GM12872 (cell line): ENCODE results near the gene TSLP.

Source experiments
- TF ChIP-seq, protein P1 (sequence below): IDR thresholded peaks from 3 replicates; pipeline ENCODE4 v1.5.1; 2011; ENCODE audit warnings: low read depth, mild to moderate bottlenecking, low read length, moderate library complexity; ENCODE audit not compliant: insufficient read depth

Gene TSLP

DNA sequence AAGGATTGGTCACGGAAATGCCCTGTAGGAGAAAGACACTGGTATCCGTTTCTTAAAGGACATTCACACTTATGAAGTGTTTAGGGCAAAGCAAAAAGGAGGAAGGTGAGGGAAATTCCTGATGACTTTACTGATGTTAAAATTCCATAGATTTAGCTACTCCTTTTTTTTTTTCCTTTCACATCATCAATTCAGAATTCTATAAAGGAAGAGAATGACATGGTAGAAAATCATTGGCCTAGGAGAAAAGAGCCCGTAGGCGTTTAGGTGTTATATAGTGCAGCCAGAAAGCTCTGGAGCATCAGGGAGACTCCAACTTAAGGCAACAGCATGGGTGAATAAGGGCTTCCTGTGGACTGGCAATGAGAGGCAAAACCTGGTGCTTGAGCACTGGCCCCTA lies at the start of gene TSLP:
Gene TSLP, plus strand, starts transcription at position 301 of the 400 bp plus-strand sequence. CDS start 178 bp downstream, outside the sequence.
- TF ChIP-seq, protein P1, sequence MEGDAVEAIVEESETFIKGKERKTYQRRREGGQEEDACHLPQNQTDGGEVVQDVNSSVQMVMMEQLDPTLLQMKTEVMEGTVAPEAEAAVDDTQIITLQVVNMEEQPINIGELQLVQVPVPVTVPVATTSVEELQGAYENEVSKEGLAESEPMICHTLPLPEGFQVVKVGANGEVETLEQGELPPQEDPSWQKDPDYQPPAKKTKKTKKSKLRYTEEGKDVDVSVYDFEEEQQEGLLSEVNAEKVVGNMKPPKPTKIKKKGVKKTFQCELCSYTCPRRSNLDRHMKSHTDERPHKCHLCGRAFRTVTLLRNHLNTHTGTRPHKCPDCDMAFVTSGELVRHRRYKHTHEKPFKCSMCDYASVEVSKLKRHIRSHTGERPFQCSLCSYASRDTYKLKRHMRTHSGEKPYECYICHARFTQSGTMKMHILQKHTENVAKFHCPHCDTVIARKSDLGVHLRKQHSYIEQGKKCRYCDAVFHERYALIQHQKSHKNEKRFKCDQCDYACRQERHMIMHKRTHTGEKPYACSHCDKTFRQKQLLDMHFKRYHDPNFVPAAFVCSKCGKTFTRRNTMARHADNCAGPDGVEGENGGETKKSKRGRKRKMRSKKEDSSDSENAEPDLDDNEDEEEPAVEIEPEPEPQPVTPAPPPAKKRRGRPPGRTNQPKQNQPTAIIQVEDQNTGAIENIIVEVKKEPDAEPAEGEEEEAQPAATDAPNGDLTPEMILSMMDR: no peak

DNA sequence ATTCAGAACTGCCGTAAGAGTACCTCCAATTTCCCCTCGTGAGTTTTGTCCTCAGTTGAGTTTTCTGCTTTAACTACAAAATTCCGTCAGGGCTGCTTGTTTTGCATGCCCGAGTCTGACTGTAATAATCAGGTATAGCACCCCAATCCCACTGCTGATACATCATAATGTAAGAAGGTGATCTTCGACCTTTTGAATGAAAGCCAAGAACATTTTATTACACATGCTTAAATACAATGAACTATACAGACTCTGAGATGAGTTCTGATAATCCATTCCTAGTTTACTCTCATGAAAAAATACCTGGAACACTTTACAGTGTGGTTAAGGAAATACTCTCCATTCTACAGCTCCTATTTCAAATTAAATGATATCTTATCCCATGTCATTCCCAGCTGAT lies 49.2 kb upstream of the TSLP start:
- TF ChIP-seq, protein P1: no peak

DNA sequence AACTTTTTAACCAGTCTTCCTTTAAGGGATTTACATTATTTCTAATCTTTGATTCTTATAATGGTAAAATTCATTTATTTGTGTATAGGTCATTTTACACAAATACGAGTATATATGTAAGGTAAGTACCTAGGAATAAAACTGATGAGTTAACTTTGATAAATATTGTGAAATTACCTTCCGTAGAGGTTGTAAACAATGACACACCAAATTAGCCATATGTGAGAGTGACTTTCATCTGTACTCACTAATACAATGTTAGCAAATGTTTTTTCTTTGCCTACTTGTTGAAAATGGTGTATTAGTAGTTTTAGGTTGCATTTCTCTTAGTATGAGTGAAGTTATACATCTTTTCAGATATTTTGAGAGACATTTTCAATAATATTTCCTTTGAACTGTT lies 42.6 kb upstream of the TSLP start:
- TF ChIP-seq, protein P1: no peak

DNA sequence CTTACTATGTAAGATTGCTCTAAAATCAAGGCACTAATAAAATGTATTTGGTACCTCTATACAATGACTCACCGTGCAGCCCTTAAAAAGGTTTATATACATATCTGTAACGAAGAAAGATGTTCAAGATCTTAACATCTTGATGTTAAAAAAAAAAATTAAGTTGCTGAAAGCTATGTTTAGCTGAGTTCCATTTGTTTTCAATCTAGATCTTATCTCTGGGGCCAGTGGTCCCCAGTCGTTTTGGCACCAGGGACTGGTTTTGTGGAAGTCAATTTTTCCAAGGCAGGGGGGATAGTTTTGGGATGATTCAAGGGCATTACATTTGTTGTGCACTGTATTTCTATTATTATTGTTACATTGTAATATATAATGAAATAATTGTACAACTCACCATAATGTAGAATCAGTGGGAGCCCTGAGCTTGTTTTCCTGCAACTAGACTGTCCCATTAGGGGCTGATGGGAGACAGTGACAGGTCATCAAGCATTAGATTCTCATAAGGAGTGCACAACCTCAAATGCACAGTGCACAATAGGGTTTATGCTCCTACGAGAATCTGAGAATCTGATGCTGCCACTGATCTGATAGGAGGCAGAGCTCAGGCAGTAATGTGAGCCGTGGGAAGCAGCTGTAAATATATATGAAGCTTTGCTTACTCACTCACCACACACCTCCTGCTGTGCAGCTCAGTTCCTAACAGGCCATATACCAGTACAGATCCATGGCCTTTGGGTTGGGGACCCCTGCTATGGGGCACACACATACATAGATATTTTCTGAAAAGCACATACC lies 27.6 kb upstream of the TSLP start:
- TF ChIP-seq, protein P1: no peak

DNA sequence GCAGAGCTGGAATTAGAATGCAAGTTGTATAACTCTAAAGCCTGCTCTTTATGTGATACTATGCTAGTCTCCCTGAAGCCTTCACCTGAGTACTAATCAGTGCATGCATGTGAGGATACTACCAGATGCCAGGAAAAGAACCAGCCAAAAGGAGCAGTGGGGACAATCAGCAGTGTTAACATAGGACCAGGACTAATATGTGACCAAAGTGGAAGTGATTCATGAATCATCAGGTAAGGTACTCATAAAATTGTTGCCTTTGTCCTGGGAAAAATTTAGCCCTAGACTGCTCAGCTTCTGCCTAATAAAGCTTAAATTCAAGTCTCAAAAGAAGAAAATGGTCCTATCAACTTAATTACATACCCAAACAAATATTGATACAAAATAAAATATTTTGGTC lies 13.4 kb upstream of the TSLP start:
- TF ChIP-seq, protein P1: no peak

DNA sequence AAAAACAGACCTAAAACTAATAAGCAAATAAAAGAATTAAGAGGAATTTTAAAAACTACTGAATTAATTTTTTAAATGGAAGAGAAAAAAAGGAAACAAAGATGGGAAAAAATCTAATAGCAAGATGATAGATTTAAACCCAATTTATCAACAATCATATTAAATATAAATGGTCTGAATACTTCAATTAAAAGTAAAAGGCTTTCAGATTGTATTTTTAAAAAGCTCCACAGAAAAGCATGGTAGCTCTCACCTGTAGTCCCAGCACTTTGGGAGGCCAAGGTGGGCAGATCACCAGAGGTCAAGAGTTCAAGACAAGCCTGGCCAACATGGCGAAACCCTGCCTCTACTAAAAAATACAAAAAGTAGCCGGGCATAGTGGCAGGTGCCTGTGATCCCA lies 11.3 kb upstream of the TSLP start:
- TF ChIP-seq, protein P1: no peak

DNA sequence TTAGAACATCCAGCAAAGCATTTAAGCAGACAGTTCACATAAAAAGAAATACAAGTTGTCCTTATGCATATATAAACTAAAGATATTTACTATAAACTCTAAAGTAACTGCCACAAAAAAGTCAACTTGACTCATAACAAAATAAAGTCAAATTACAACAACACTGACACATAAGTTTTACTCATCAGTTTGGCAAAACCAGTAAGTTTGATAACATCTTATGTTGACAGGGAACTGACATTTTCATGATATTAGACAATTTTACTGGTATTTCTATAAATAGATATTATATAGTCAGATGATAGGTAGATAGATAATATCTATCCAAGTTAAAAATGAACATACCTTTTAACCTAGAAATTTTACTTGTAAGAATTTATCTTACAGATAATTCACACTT lies 9.9 kb upstream of the TSLP start:
- TF ChIP-seq, protein P1: no peak
